Stimulated activated CD4-positive, alpha-beta T cell treated with anti-CD3 and anti-CD28 coated beads, Interleukin-4, amount 100 ng/mL, for 48 hours (primary cell): Measurements from ENCODE around the gene ADIPOQ.
"Not testable (repeated sequence)": the region's sequence is repeated elsewhere in the genome, so short reads cannot be mapped to it uniquely, and the experiment has no call there.

Source experiments
- DNase-seq, 2 donors: peaks; one replicate each; pipeline ENCODE4 v3.0.0-alpha.2; 2020; ENCODE audit warnings: low read depth in 2 of 2

ADIPOQ gene

DNA sequence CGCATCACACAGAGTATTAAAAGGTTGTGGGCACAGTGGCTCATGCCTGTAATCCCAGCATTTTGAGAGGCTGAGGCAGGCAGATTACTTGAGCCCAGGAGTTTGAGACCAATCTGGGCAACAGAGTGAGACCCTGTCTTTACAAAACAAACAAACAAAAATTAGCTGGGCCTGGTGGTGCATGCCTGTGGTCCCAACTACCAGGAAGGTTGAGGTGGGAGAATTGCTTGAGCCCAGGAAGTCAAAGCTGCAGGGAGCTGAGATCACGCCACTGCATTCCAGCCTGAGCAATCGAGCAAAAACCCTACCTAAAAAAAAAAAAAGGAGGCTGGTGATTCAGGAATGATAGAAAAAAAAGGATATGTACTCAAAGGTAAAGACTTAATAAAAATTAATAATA lies 59.6 kb downstream of the ADIPOQ start:
- DNase-seq, result no peak

DNA sequence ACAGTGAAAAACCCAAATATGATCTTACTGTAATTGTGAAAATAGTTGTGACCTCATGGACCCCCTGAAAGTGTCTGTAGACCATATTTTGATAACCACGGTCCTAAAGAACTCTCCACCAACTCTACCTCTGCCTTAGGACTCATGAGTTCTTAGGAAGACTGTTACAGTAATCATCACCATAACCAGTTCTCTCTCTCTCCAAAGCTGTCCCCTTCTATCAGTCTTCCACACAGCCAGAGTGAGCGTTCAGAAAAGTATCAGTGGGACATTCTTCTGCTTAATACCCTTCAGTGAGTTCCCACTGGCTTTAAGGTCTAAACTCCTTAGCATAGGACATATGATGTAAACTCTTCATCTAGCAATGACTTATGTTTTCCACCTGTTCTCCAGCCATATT lies 60.2 kb downstream of the ADIPOQ start:
- no peak for DNase-seq

DNA sequence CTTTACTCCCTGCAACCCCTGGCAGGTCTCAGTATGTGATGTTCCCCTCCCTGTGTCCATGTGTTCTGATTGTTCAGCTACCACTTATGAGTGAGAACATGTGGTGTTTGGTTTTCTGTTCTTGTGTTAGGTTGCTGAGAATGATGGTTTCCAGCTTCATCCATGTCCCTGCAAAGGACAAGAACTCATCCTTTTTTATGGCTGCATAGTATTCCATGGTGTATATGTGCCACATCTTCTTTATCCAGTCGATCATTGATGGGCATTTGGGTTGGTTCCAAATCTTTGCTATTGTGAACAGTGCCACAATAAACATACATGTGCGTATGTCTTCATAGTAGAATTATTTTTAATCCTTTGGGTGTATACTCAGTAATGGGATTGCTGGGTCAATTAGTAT lies 61.2 kb downstream of the ADIPOQ start:
- not testable (repeated sequence) for DNase-seq

DNA sequence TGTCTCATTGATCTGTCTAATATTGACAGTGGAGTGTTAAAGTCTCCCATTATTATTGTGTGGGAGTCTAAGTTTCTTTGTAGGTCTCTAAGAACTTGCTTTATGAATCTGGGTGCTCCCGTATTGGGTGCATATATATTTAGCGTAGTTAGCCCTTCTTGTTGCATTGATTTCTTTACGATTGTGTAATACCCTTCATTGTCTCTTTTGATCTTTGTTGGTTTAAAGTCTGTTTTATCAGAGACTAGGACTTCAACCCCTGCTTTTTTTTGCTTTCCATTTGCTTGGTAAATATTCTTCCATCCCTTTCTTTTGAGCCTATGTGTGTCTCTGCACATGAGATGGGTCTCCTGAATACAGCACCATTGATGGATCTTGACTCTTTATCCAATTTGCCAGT lies 64.6 kb downstream of the ADIPOQ start:
- not testable (repeated sequence) for DNase-seq
